Measurements from ENCODE around the gene JAK1. TPM values are rescaled to one million over a fixed set of nuclear protein-coding genes. Genes with fewer than 3 reads are reported as not detected.
A peak's percentile ranks its signal among the peaks of the same experiment; 100 is the strongest.
"Not testable (repeated sequence)": the region's sequence is repeated elsewhere in the genome, so short reads cannot be mapped to it uniquely, and the experiment has no call there.

JAK1 gene
- total RNA-seq, 1 experiment from 2014 or later: 58.9 TPM

- Histone ChIP-seq H3K36me3 (peaks cover 8% of the 10 kb centered on the region), H3K4me3 (no peak overlapping the region), H3K27me3 (no peaks in the 10 kb centered on the region), H3K9me3 (no peaks in the 10 kb centered on the region)
- no peak for DNase-seq
Observed at GRCh38 chr1:64826991-64827390, 139.4 kb downstream of the JAK1 start.

GRCh38 chr1:64823691-64824476 lies 142.5 kb downstream of the JAK1 start:
- Histone ChIP-seq H3K27me3 (no peaks in the 10 kb centered on the region), H3K4me3 (no peak overlapping the region), H3K36me3 (no peaks in the 10 kb centered on the region), H3K9me3 (no peaks in the 10 kb centered on the region)
- DNase-seq: peak; percentile 23

- Histone ChIP-seq H3K9me3 (no peaks in the 10 kb centered on the region), H3K4me3 (no peak overlapping the region), H3K27me3 (no peaks in the 10 kb centered on the region), H3K36me3 (no peaks in the 10 kb centered on the region)
- no peak for DNase-seq
Observed at GRCh38 chr1:64822621-64823020, 143.7 kb downstream of the JAK1 start.

GRCh38 chr1:64820572-64820971 lies 145.8 kb downstream of the JAK1 start:
- not testable (repeated sequence) for H3K36me3 ChIP-seq, H3K9me3 ChIP-seq, H3K27me3 ChIP-seq, H3K4me3 ChIP-seq, DNase-seq

GRCh38 chr1:64817364-64817763 lies 149.0 kb downstream of the JAK1 start:
- not testable (repeated sequence) for H3K27me3 ChIP-seq, H3K36me3 ChIP-seq, DNase-seq, H3K4me3 ChIP-seq, H3K9me3 ChIP-seq

- Histone ChIP-seq H3K4me3 (no peak overlapping the region), H3K36me3 (no peaks in the 10 kb centered on the region), H3K27me3 (no peaks in the 10 kb centered on the region), H3K9me3 (no peaks in the 10 kb centered on the region)
- no peak for DNase-seq
Observed at GRCh38 chr1:64814427-64814826, 151.9 kb downstream of the JAK1 start.

- Histone ChIP-seq H3K27me3 (no peaks in the 10 kb centered on the region), H3K9me3 (no peaks in the 10 kb centered on the region), H3K4me3 (no peak overlapping the region), H3K36me3 (no peaks in the 10 kb centered on the region)
- DNase-seq: no peak
Observed at GRCh38 chr1:64811131-64811530, 155.2 kb downstream of the JAK1 start.

GRCh38 chr1:64810001-64810400 lies 156.3 kb downstream of the JAK1 start:
- no peaks in the 10 kb centered on the region for H3K36me3 ChIP-seq

GRCh38 chr1:64809309-64809708 lies 157.0 kb downstream of the JAK1 start:
- Histone ChIP-seq H3K27me3 (no peaks in the 10 kb centered on the region), H3K9me3 (no peaks in the 10 kb centered on the region), H3K4me3 (no peak overlapping the region), H3K36me3 (no peaks in the 10 kb centered on the region)
- no peak for DNase-seq

More at GRCh38 chr1:64810001-64810400, 156.3 kb downstream of the JAK1 start:
- no peaks in the 10 kb centered on the region for H3K9me3 ChIP-seq
- H3K4me3 ChIP-seq: no peak overlapping the region
- H3K27me3 ChIP-seq: no peaks in the 10 kb centered on the region
- DNase-seq: no peak

GRCh38 chr1:64801851-64802523 lies 164.4 kb downstream of the JAK1 start:
- no peak for DNase-seq
- Histone ChIP-seq H3K27me3 (no peaks in the 10 kb centered on the region), H3K4me3 (no peak overlapping the region), H3K9me3 (no peaks in the 10 kb centered on the region), H3K36me3 (no peaks in the 10 kb centered on the region)

GRCh38 chr1:64798872-64799271 lies 167.5 kb downstream of the JAK1 start:
- H3K4me3 ChIP-seq: no peak overlapping the region
- no peaks in the 10 kb centered on the region for H3K9me3 ChIP-seq
- no peaks in the 10 kb centered on the region for H3K27me3 ChIP-seq
- H3K36me3 ChIP-seq: no peaks in the 10 kb centered on the region
- no peak for DNase-seq

GRCh38 chr1:64790832-64791487 lies 175.4 kb downstream of the JAK1 start:
- no peaks in the 10 kb centered on the region for H3K27me3 ChIP-seq
- H3K36me3 ChIP-seq: no peaks in the 10 kb centered on the region; the same call in 1 of the 2 replicates
- H3K9me3 ChIP-seq: no peaks in the 10 kb centered on the region; the same call in 1 of the 2 replicates
- DNase-seq: no peak
- no peak overlapping the region for H3K4me3 ChIP-seq

Other genes starting within 250 kb of the JAK1 start
- 7.4 and 7.6 TPM in 2 replicates for gene RAVER2, start 221.5 kb downstream of the JAK1 start, total RNA-seq (2014; rRNA removed; shearing (Covaris generic); ENCODE audit: low replicate concordance)
- 1.5 and 2.0 TPM in 2 replicates for gene AK4, start 181.7 kb upstream of the JAK1 start, total RNA-seq (2014; rRNA removed; shearing (Covaris generic); ENCODE audit: low replicate concordance)